DND-41 (cell line): ENCODE results near the gene ADORA3.

Source experiments
- ATAC-seq: fragments of 200-7000 bp; cut with Tn5 transposase; 3 replicates; pipeline ENCODE4 v1.9.1; 2021; ENCODE audit warnings: low read depth; ENCODE audit not compliant: insufficient read depth
- DNase-seq: peaks from one replicate; pipeline ENCODE4 v3.0.0-alpha.2; 2020
- H2AFZ ChIP-seq: 2 replicates; pipeline ENCODE4 v1.6.0; 2012; ENCODE audit warnings: low read depth, low read length
- H3K27ac ChIP-seq: 2 replicates; pipeline ENCODE4 v1.5.1; 2012; ENCODE audit warnings: low read length, inconsistent platforms
- H3K27me3 ChIP-seq: fragments of 200-600 bp; sonication (generic); 2 replicates; pipeline ENCODE4 v1.6.0; 2012; ENCODE audit warnings: low read length, mild to moderate bottlenecking, inconsistent platforms; ENCODE audit not compliant: insufficient read depth, poor library complexity
- H3K36me3 ChIP-seq: 2 replicates; pipeline ENCODE4 v1.5.1; 2012; ENCODE audit warnings: low read length, inconsistent platforms; ENCODE audit not compliant: insufficient read depth
- H3K4me1 ChIP-seq: 2 replicates; pipeline ENCODE4 v1.5.1; 2012; ENCODE audit warnings: mild to moderate bottlenecking, low read length; ENCODE audit not compliant: insufficient read depth
- H3K4me2 ChIP-seq: 2 replicates; pipeline ENCODE4 v1.6.0; 2012; ENCODE audit warnings: mild to moderate bottlenecking, moderate library complexity, low read length, inconsistent platforms; ENCODE audit not compliant: insufficient read depth
- H3K4me3 ChIP-seq, 2 experiments: fragments of 200-600 bp in 1 of 2; shearing (Covaris generic) in 1 of 2; 2 replicates each; pipeline ENCODE4 v1.5.1; 2012 to 2016; ENCODE audit warnings: inconsistent platforms in 2 of 2, low read length in 2 of 2, mild to moderate bottlenecking in 2 of 2, low read depth in 1 of 2, moderate library complexity in 1 of 2
- H3K79me2 ChIP-seq: 2 replicates; pipeline ENCODE4 v1.6.0; 2012; ENCODE audit warnings: low read length, inconsistent platforms; ENCODE audit not compliant: insufficient read depth
- H3K9ac ChIP-seq: 2 replicates; pipeline ENCODE4 v1.6.0; 2012; ENCODE audit warnings: low read depth, mild to moderate bottlenecking, inconsistent platforms, low read length, moderate library complexity
- H3K9me3 ChIP-seq: 2 replicates; pipeline ENCODE4 v1.5.1; 2012; ENCODE audit warnings: low read length, moderate library complexity, mild to moderate bottlenecking, inconsistent platforms; ENCODE audit not compliant: insufficient read depth, severe bottlenecking
- H4K20me1 ChIP-seq: 2 replicates; pipeline ENCODE4 v1.6.0; 2012; ENCODE audit warnings: low read length; ENCODE audit not compliant: insufficient read depth
- CTCF ChIP-seq: IDR thresholded peaks from 2 replicates; pipeline ENCODE4 v1.5.1; 2012; ENCODE audit warnings: borderline replicate concordance, low read length, moderate library complexity, mild to moderate bottlenecking; ENCODE audit not compliant: poor library complexity, severe bottlenecking; ENCODE audit errors: extremely low read depth
- EZH2 ChIP-seq: IDR thresholded peaks from 3 replicates; pipeline ENCODE4 v1.6.1; 2012; ENCODE audit warnings: borderline replicate concordance, low read depth, mild to moderate bottlenecking, moderate library complexity, low read length, inconsistent platforms; ENCODE audit not compliant: severe bottlenecking

ADORA3 gene

GRCh38 chr1:111507411-111508201 is 4.2 kb upstream of the ADORA3 start:
- peak; percentile 8 for TF ChIP-seq CTCF
- TF ChIP-seq EZH2, result no peak
- H3K36me3 ChIP-seq, result no peaks in the 10 kb centered on the region
- no peaks in the 10 kb centered on the region for H4K20me1 ChIP-seq
- peak overlapping the region; percentile 69 for H3K4me2 ChIP-seq
- H3K27ac ChIP-seq, result peak overlapping the region; percentile 93
- H3K9ac ChIP-seq, result peak overlapping the region; percentile 57
- no peaks in the 10 kb centered on the region for H3K79me2 ChIP-seq
- H3K9me3 ChIP-seq, result no peaks in the 10 kb centered on the region
- ATAC-seq (peak; percentile 70), DNase-seq (peak; percentile 67)
- peaks cover 41% of the 10 kb centered on the region for H3K4me1 ChIP-seq
- no peaks in the 10 kb centered on the region for H3K27me3 ChIP-seq
- H3K4me3 ChIP-seq, result peak overlapping the region in 1 of 2 experiments; percentile 52; a peak in 2 of 4 replicates
- peak overlapping the region; percentile 96 for H2AFZ ChIP-seq

- Histone ChIP-seq H4K20me1 (no peaks in the 10 kb centered on the region), H3K27ac (no peak overlapping the region), H3K4me2 (no peak overlapping the region), H3K79me2 (no peaks in the 10 kb centered on the region), H3K9ac (no peak overlapping the region), H2AFZ (no peak overlapping the region), H3K4me1 (peaks cover 41% of the 10 kb centered on the region), H3K36me3 (no peaks in the 10 kb centered on the region), H3K4me3 (no peak overlapping the region), H3K27me3 (no peaks in the 10 kb centered on the region), H3K9me3 (no peaks in the 10 kb centered on the region)
- no peak for DNase-seq
- TF ChIP-seq EZH2 (no peak), CTCF (no peak)
- ATAC-seq, result no peak
These were observed 3.1 kb upstream of the ADORA3 start for GRCh38 chr1:111506561-111506960.

GRCh38 chr1:111505641-111506119 is 2.2 kb upstream of the ADORA3 start:
- Histone ChIP-seq H3K9ac (no peak overlapping the region), H2AFZ (peak overlapping the region; percentile 53; the same call in 1 of the 2 replicates), H3K4me1 (peaks cover 41% of the 10 kb centered on the region), H3K79me2 (no peaks in the 10 kb centered on the region), H3K4me2 (no peak overlapping the region), H3K27ac (no peak overlapping the region), H4K20me1 (no peaks in the 10 kb centered on the region), H3K27me3 (no peaks in the 10 kb centered on the region), H3K4me3 (no peak overlapping the region), H3K36me3 (no peaks in the 10 kb centered on the region), H3K9me3 (no peaks in the 10 kb centered on the region)
- ATAC-seq (no peak), DNase-seq (no peak)
- TF ChIP-seq EZH2 (no peak), CTCF (no peak)
